Transverse colon (tissue), 3 donors: Measurements from ENCODE around the gene TPBG.

Experiments used
- POLR2A ChIP-seq: fragments of 450-650 bp; IDR thresholded peaks from one replicate; pipeline ENCODE4 v1.6.1; 2016; ENCODE audit warnings: antibody characterized with exemption, mild to moderate bottlenecking, moderate library complexity
- TF ChIP-seq, protein P1 (sequence below), 5 experiments: fragments of 200-600 bp in 3 of 5; fragments of 450-650 bp in 2 of 5; sonication (generic) in 3 of 5; IDR thresholded peaks; 1 replicate in 2 of 5; 2 replicates in 3 of 5; pipeline ENCODE4 v1.5.1; 2016 to 2017; ENCODE audit warnings: antibody characterized with exemption in 5 of 5, inconsistent platforms in 3 of 5, mild to moderate bottlenecking in 2 of 5, moderate library complexity in 1 of 5

DNA sequence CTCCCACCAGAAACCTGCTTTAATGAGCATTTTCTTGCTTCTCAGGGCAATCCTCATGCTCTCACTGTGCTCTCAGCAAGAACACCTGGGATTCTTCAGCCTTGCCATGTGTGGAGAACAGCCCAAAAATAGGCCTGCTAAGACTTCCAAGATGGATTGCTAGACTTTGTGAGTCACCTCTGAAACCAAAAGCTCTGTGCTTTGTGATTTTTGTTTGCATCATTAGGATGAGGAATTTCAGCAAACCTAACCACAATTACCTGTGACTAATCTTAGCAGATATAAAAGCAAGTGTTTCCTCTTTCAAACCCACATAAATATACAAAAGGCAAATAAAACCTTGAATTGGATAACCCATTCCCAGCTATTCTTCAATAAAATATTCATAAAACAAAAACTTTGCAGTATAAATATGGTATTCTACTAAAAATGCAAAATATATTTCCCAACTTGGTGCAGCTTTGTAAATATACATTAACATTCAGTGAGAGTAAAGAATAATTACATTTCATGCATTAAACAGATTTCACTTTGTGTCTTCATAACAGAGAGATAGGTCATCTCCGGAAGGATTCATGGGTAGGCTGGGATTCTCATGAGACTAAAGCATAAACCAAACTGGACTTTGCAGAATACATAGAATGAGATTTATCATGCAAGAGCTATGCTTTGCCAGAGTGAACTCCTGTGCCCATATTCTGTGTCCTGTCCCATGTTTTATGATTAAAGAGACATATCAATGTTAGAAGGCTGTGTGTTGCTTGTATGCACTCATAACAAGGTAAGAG lies 33.5 kb downstream of the TPBG start:
- TF ChIP-seq, protein P1, sequence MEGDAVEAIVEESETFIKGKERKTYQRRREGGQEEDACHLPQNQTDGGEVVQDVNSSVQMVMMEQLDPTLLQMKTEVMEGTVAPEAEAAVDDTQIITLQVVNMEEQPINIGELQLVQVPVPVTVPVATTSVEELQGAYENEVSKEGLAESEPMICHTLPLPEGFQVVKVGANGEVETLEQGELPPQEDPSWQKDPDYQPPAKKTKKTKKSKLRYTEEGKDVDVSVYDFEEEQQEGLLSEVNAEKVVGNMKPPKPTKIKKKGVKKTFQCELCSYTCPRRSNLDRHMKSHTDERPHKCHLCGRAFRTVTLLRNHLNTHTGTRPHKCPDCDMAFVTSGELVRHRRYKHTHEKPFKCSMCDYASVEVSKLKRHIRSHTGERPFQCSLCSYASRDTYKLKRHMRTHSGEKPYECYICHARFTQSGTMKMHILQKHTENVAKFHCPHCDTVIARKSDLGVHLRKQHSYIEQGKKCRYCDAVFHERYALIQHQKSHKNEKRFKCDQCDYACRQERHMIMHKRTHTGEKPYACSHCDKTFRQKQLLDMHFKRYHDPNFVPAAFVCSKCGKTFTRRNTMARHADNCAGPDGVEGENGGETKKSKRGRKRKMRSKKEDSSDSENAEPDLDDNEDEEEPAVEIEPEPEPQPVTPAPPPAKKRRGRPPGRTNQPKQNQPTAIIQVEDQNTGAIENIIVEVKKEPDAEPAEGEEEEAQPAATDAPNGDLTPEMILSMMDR (IDR thresholded peaks at IDR 0.05), result no peak
- no peak for TF ChIP-seq POLR2A
